ENCODE measurements around the gene MBD6. TPM values are rescaled to one million over a fixed set of nuclear protein-coding genes. Genes with fewer than 3 reads are reported as not detected.
A peak's percentile ranks its signal among the peaks of the same experiment; 100 is the strongest.

MBD6 gene
- total RNA-seq, 1 experiment from 2014 or later, result 66.8 TPM

GRCh38 chr12:57549909-57550640 lies 27.5 kb downstream of the MBD6 start, which contains the start of gene KIF5A:
TSS of gene KIF5A (plus strand) at chr12:57550044. CDS start at chr12:57550272, 228 bp downstream.
- Histone ChIP-seq H3T11ph (ENCODE audit: low read length) (no peak within 1 kb of the TSS), H3K79me1 (ENCODE audit: insufficient read depth, low read depth, low read length, poor library complexity, severe bottlenecking) (peaks cover 9% of the 10 kb centered on the region), H3K79me2 (ENCODE audit: insufficient read depth, low read length) (no peaks in the 10 kb centered on the region; the same call in 1 of the 2 replicates), H3K4ac (ENCODE audit: low read depth, low read length) (no peak within 1 kb of the TSS), H3K27me3 (ENCODE audit: insufficient read depth, low read length) (no peaks in the 10 kb centered on the region; the same call in 1 of the 2 replicates), H4K5ac (ENCODE audit: insufficient read length, low read depth, low read length) (no peak within 1 kb of the TSS), H2AK5ac (ENCODE audit: insufficient read length, low read length) (no peak within 1 kb of the TSS), H4K91ac (ENCODE audit: insufficient read length, low read depth, low read length) (no peak within 1 kb of the TSS), H3K27ac (ENCODE audit: insufficient read length, low read depth, low read length) (no peak within 1 kb of the TSS), H2BK120ac (ENCODE audit: low read depth, low read length, poor library complexity, severe bottlenecking) (no peak within 1 kb of the TSS), H3K4me1 (ENCODE audit: insufficient read depth, low read length) (peaks cover 11% of the 10 kb centered on the region), H2BK15ac (ENCODE audit: low read depth, low read length) (no peak within 1 kb of the TSS), H3K4me2 (ENCODE audit: insufficient read depth, insufficient read length, low read length) (peak within 1 kb of the TSS; percentile 56), H4K8ac (replicated peaks; ENCODE audit: insufficient read length, low read depth, low read length) (no peak within 1 kb of the TSS), H3K9me3 (ENCODE audit: control insufficient read depth, low read depth, low read length) (no peaks in the 10 kb centered on the region), H4K20me1 (ENCODE audit: control insufficient read depth, insufficient read depth, insufficient read length) (no peaks in the 10 kb centered on the region), H2BK20ac (ENCODE audit: low read depth, low read length, poor library complexity, severe bottlenecking) (no peak within 1 kb of the TSS), H2BK5ac (ENCODE audit: insufficient read length, low read length) (no peak within 1 kb of the TSS), H3K23me2 (ENCODE audit: insufficient read length, low read depth, low read length, poor library complexity, severe bottlenecking) (peaks cover 16% of the 10 kb centered on the region), H2AFZ (ENCODE audit: low read length) (no peak within 1 kb of the TSS), H3K14ac (ENCODE audit: insufficient read depth, low read length) (no peak within 1 kb of the TSS), H2BK12ac (ENCODE audit: insufficient read length, low read depth, low read length) (no peak within 1 kb of the TSS), H3K18ac (ENCODE audit: insufficient read length, low read depth, low read length) (no peak within 1 kb of the TSS), H3K9ac (ENCODE audit: extremely low read depth, insufficient read length, low read length) (no peak within 1 kb of the TSS), H3K23ac (ENCODE audit: insufficient read length, low read depth, low read length) (no peak within 1 kb of the TSS), H3K56ac (ENCODE audit: insufficient read length, low read depth, low read length) (no peak within 1 kb of the TSS)
- DNase-seq, result peak; percentile 86
- H3K9me3 Mint-ChIP-seq, result no peaks in the 10 kb centered on the region
- H3K4me1 Mint-ChIP-seq, result peaks cover 51 to 68% of the 10 kb centered on the region in 2 experiments
- TF ChIP-seq, protein P1, sequence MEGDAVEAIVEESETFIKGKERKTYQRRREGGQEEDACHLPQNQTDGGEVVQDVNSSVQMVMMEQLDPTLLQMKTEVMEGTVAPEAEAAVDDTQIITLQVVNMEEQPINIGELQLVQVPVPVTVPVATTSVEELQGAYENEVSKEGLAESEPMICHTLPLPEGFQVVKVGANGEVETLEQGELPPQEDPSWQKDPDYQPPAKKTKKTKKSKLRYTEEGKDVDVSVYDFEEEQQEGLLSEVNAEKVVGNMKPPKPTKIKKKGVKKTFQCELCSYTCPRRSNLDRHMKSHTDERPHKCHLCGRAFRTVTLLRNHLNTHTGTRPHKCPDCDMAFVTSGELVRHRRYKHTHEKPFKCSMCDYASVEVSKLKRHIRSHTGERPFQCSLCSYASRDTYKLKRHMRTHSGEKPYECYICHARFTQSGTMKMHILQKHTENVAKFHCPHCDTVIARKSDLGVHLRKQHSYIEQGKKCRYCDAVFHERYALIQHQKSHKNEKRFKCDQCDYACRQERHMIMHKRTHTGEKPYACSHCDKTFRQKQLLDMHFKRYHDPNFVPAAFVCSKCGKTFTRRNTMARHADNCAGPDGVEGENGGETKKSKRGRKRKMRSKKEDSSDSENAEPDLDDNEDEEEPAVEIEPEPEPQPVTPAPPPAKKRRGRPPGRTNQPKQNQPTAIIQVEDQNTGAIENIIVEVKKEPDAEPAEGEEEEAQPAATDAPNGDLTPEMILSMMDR (conservative IDR thresholded peaks at IDR 0.05), result no peak
- H3K27me3 Mint-ChIP-seq (ENCODE audit: low read depth), result peaks cover 22% of the 10 kb centered on the region
- no CpG with 5 or more reads among the region's 52 CpGs for WGBS (ENCODE audit: extremely low coverage, insufficient read length, low lambda C conversion rate)
- H3K4me3 Mint-ChIP-seq, result peak within 1 kb of the TSS; percentile 84 to 89
- peaks cover 3 to 10% (median 8%) of the 10 kb centered on the region in 3 experiments; a peak in 5 of 7 replicates for H3K36me3 Mint-ChIP-seq (ENCODE audit: insufficient read depth in 1 of 3, low read depth in 3 of 3)
- H3K27ac Mint-ChIP-seq, result peak within 1 kb of the TSS in 2 of 3 experiments; percentile 0 to 66; a peak in 2 of 7 replicates

Data from H9 (cell line).